Breast epithelium (tissue), 4 donors: ENCODE results near the gene NRBP1. TPM values are rescaled to one million over a fixed set of nuclear protein-coding genes. Genes with fewer than 3 reads are reported as not detected.

Experiments used
- DNase-seq, 2 donors: peaks; one replicate each; pipeline ENCODE4 v3.0.0-alpha.2; 2019; ENCODE audit warnings: low spot score in 2 of 2
- H3K27ac ChIP-seq, 2 donors: fragments of 200-600 bp; sonication (generic) in 1 of 2; one replicate each; pipeline ENCODE4 v1.5.1; 2016 to 2019; ENCODE audit warnings: mild to moderate bottlenecking in 1 of 2
- H3K27me3 ChIP-seq, 2 donors: fragments of 200-600 bp; sonication (generic) in 1 of 2; one replicate each; pipeline versions ENCODE4 v1.5.1 to v1.6.0; 2017 to 2019; ENCODE audit warnings: control low read depth in 1 of 2, mild to moderate bottlenecking in 1 of 2
- H3K36me3 ChIP-seq: fragments of 200-600 bp; one replicate; pipeline ENCODE4 v1.5.1; 2019
- H3K4me1 ChIP-seq, 2 donors: fragments of 200-600 bp; sonication (generic); one replicate each; pipeline ENCODE4 v1.5.1; 2016 to 2019; ENCODE audit warnings: control low read depth in 1 of 2
- H3K4me3 ChIP-seq, 3 donors: fragments of 200-600 bp; sonication (generic); 1 replicate in 2 of 3; 2 replicates in 1 of 3; pipeline ENCODE4 v1.5.1; 2016 to 2019; ENCODE audit warnings: mild to moderate bottlenecking in 3 of 3, moderate library complexity in 2 of 3
- H3K9me3 ChIP-seq, 2 donors: fragments of 200-600 bp; sonication (generic) in 1 of 2; one replicate each; pipeline ENCODE4 v1.5.1; 2016 to 2019; ENCODE audit warnings: control low read depth in 1 of 2
- POLR2A ChIP-seq: fragments of 450-650 bp; IDR thresholded peaks from one replicate; pipeline ENCODE4 v1.6.1; 2016; ENCODE audit warnings: antibody characterized with exemption, mild to moderate bottlenecking, moderate library complexity
- POLR2AphosphoS5 ChIP-seq, 3 donors: sonication (generic); formaldehyde crosslinking; IDR thresholded peaks; one replicate each; pipeline ENCODE4 v1.6.1; 2017; ENCODE audit warnings: antibody characterized with exemption in 3 of 3
- intact Hi-C: fragments of 100-400 bp; cut with DNase I; formaldehyde crosslinking; loops from one replicate; pipeline ENCODE4 v1.15.1; 2023; ENCODE audit warnings: low total_unique reads
- total RNA-seq, 3 donors: library from RNA; depleted of rRNA; stranded (reverse); fragments of >200 nt; gene quantifications; one replicate each; pipeline ENCODE4 v1.1.0, GENCODE V29; 2016
- TF ChIP-seq, protein P1 (sequence below), 3 donors: fragments of 450-650 bp; IDR thresholded peaks; one replicate each; pipeline ENCODE4 v1.5.1; 2016 to 2017; ENCODE audit warnings: antibody characterized with exemption in 3 of 3, mild to moderate bottlenecking in 3 of 3, moderate library complexity in 3 of 3

The NRBP1 gene
- 10 to 100 TPM; 70.5 to 87.5 (median 80.3) TPM for total RNA-seq

DNA sequence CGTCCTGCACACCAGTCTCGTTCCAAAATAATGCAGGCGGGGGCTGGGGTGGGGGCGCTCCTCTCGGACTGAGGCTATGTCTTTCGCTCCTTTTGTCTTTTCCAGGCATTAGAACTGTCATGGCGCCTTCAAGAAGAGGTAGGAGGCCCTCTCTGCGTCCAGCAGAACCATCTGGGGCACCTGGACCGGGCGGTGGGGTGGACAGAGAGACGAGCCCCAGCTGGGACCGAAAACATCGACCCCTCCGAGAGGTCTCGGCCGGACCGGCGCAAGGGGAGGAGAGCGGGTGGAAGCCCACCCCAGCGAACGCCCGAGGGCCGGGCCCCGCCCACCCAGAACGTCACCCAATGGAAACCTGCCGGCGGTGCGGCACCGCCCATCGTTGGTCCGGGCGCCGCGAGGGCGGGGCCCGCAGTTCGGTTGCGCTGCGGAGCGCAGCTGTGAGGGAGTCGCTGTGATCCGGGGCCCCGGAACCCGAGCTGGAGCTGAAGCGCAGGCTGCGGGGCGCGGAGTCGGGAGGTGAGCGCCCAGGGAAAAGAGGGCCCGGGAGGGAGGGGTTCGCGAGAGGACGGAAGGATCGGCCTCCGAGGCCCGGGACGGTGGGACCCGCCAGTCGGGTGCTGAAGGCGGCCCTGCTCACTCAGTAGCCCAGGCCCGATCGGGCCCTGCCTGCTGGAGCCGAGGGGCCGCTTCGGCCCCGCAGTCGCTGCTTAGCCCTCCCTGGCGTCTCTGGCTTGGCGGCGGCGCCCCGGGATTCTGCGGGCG, at the start of gene NRBP1:
NRBP1 (plus strand) TSS at position 419 of the 765 bp plus-strand sequence. CDS start 4,643 bp downstream, outside the sequence.
- peaks cover 0 to 8% of the 10 kb centered on the region in 2 donors for H3K4me1 ChIP-seq
- peak within 1 kb of the TSS; percentile 73 to 96 (median 90) for H3K4me3 ChIP-seq
- H3K27ac ChIP-seq = peak within 1 kb of the TSS; percentile 97
- no peaks in the 10 kb centered on the region for H3K9me3 ChIP-seq
- H3K27me3 ChIP-seq = no peaks in the 10 kb centered on the region
- intact Hi-C loops = loop anchor here (5.0 kb wide), 1 partner anchor 66 kb away; no protein-coding TSS in a partner anchor
- TF ChIP-seq POLR2A (peak; percentile 91), POLR2AphosphoS5 (IDR thresholded peaks at IDR 0.05) (peak; percentile 94 to 95 (median 94))
- TF ChIP-seq, protein P1, sequence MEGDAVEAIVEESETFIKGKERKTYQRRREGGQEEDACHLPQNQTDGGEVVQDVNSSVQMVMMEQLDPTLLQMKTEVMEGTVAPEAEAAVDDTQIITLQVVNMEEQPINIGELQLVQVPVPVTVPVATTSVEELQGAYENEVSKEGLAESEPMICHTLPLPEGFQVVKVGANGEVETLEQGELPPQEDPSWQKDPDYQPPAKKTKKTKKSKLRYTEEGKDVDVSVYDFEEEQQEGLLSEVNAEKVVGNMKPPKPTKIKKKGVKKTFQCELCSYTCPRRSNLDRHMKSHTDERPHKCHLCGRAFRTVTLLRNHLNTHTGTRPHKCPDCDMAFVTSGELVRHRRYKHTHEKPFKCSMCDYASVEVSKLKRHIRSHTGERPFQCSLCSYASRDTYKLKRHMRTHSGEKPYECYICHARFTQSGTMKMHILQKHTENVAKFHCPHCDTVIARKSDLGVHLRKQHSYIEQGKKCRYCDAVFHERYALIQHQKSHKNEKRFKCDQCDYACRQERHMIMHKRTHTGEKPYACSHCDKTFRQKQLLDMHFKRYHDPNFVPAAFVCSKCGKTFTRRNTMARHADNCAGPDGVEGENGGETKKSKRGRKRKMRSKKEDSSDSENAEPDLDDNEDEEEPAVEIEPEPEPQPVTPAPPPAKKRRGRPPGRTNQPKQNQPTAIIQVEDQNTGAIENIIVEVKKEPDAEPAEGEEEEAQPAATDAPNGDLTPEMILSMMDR (IDR thresholded peaks at IDR 0.05) = peak in 1 of 3 donors; percentile 13
- no peaks in the 10 kb centered on the region for H3K36me3 ChIP-seq
- DNase-seq = peak; percentile 77 to 92

DNA sequence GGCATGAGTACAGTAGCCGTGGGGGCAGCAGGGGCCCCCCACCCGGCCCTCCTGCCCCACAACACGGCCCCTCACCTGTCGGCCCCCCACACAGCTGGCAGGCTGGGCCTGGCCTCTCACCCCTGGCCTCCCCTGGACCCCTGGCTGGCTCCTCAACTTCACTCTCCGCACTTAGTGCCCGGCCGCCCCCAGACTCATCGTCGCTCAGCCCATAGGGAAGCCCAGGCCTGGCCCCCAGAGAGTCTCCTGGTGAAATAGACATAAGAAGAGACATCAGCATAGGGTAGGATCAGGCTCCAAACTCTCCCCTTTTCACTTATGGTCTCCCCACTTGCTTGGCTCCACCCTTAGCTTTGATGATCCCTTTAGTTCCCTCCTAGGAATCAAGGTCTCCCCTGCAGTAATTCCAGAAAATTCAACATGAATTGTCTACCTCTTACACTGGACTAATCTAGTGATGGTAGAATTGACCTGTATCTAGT, 49.6 kb upstream of the NRBP1 start:
- DNase-seq = no peak
- no peak overlapping the region for H3K4me3 ChIP-seq
- TF ChIP-seq, protein P1 (IDR thresholded peaks at IDR 0.05) = no peak
- TF ChIP-seq POLR2AphosphoS5 (IDR thresholded peaks at IDR 0.05) (no peak), POLR2A (no peak)
- intact Hi-C loops = no loop called here
- H3K27ac ChIP-seq = no peak overlapping the region
- H3K9me3 ChIP-seq = no peaks in the 10 kb centered on the region
- peaks cover 4 to 11% of the 10 kb centered on the region in 2 donors for H3K4me1 ChIP-seq
- H3K36me3 ChIP-seq = no peaks in the 10 kb centered on the region
- H3K27me3 ChIP-seq = no peaks in the 10 kb centered on the region

DNA sequence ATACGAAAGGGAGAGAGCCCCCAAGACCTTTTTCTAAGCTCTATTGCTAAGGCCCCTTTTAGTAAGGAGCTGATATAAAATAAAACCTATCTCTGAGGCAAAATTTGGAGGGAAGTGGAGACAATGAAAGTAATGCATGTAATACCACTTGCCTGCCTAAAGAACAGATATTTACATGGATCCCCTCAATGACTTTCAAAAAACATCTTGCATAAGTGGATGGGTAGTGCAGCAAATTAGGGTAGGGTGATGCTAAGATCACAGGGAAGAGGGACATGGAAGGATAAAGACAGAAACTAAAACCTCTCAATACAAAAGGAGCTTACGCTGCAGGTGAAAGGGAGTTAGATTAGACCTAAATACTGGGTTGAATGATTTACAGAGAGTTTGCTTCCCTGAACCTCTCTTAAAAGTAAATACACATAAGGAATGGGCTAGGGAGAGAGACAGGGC, 49.0 kb upstream of the NRBP1 start:
- Histone ChIP-seq H3K9me3 (no peaks in the 10 kb centered on the region), H3K4me3 (peak overlapping the region; percentile 55 to 80 (median 75)), H3K27me3 (no peaks in the 10 kb centered on the region), H3K27ac (peak overlapping the region; percentile 90 to 91), H3K36me3 (no peaks in the 10 kb centered on the region), H3K4me1 (peaks cover 4 to 11% of the 10 kb centered on the region in 2 donors)
- TF ChIP-seq POLR2AphosphoS5 (IDR thresholded peaks at IDR 0.05) (no peak), POLR2A (no peak)
- TF ChIP-seq, protein P1 (IDR thresholded peaks at IDR 0.05) = no peak
- intact Hi-C loops = no loop called here
- DNase-seq = no peak

DNA sequence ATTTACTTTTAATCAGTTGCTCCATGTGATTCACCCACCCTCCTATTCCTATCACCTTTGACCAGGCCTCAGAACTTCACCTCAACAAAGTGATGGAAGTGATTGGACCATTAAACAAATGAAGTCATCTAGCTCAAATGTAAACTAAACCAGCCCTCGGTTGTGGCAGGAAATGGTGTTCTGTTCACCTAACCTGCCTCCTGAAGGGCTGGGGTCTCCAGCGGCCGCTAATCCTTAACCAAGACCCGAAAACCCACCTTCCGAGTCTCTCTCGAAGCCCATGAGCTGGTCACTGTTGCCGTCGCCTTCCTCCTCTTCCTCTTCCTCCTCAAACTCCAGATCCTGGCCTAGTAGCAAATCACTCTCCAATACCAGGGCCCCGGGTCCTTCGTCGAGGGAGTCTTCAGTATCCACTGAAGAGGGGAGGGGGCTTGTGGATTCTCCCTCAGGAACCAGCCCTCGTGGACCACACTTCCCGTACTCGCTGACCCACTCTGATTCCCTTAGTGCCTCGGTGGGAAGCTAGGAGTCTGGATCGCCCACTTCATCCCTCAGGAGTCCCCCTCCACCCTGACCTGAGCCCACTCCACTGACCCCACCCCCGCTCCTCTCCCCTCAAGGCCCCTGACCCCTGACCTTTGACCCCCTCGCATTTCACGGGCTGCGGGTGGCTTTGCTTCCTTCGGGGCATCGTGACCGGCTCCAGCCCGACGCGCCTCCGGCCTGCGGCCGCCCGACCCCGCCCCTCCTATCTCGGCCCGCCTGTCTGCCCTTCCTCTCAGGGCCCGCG, 48.4 kb upstream of the NRBP1 start:
- Histone ChIP-seq H3K36me3 (no peaks in the 10 kb centered on the region), H3K9me3 (no peaks in the 10 kb centered on the region), H3K27ac (peak overlapping the region; percentile 90 to 91), H3K27me3 (no peaks in the 10 kb centered on the region), H3K4me3 (peak overlapping the region; percentile 55 to 80 (median 75)), H3K4me1 (peaks cover 4 to 11% of the 10 kb centered on the region in 2 donors)
- TF ChIP-seq, protein P1 (IDR thresholded peaks at IDR 0.05) = no peak
- TF ChIP-seq POLR2A (no peak), POLR2AphosphoS5 (IDR thresholded peaks at IDR 0.05) (no peak)
- intact Hi-C loops = no loop called here
- no peak for DNase-seq
